ENCODE measurements around the gene ZNF581.

GRCh38 chr19:55606471-55606787 lies 37.0 kb upstream of the ZNF581 start:
- TF ChIP-seq NFRKB (IDR thresholded peaks at IDR 0.05) (no peak), TARDBP (IDR thresholded peaks at IDR 0.05) (no peak)

Measured in HEK293T (cell line).